Natural killer cell (primary cell): Measurements from ENCODE around the gene SRMS. TPM values are rescaled to one million over a fixed set of nuclear protein-coding genes. Genes with fewer than 3 reads are reported as not detected.

Experiments
- ATAC-seq, 3 donors: fragments of 150-1000 bp in 2 of 3; fragments of 200-7000 bp in 1 of 3; cut with Tn5 transposase; 1 replicate in 1 of 3; 2 replicates in 2 of 3; pipeline ENCODE4 v1.10.0; 2021; ENCODE audit warnings: mild to moderate bottlenecking in 2 of 3, moderate library complexity in 2 of 3
- DNase-seq, 2 donors: peaks; one replicate each; pipeline versions ENCODE4 v3.0.0 to v3.0.0-alpha.2; 2013 to 2021; ENCODE audit warnings: mixed read lengths in 1 of 2
- H3K27ac ChIP-seq: one replicate; pipeline ENCODE4 v1.5.1; 2013; ENCODE audit warnings: mild to moderate bottlenecking, low read length
- H3K27me3 ChIP-seq: one replicate; pipeline ENCODE4 v1.6.1; 2013; ENCODE audit warnings: low read length; ENCODE audit not compliant: control insufficient read depth, insufficient read depth
- H3K36me3 ChIP-seq: one replicate; pipeline ENCODE4 v1.6.1; 2013; ENCODE audit warnings: low read length; ENCODE audit not compliant: control insufficient read depth, insufficient read depth
- H3K4me1 ChIP-seq: one replicate; pipeline ENCODE4 v1.6.1; 2013; ENCODE audit warnings: low read length; ENCODE audit not compliant: control insufficient read depth, insufficient read depth
- H3K4me3 ChIP-seq: one replicate; pipeline ENCODE4 v1.5.1; 2013; ENCODE audit warnings: low read length
- H3K9me3 ChIP-seq: one replicate; pipeline ENCODE4 v1.6.1; 2013; ENCODE audit warnings: low read length; ENCODE audit not compliant: control insufficient read depth, insufficient read depth
- H3K27ac Mint-ChIP-seq, 2 donors: one replicate each; pipeline ENCODE4 v1.8.0; 2022; ENCODE audit warnings: mild to moderate bottlenecking in 2 of 2, mixed read lengths in 2 of 2, moderate library complexity in 1 of 2
- H3K27me3 Mint-ChIP-seq, 2 donors: one replicate each; pipeline ENCODE4 v1.8.0; 2022; ENCODE audit warnings: low read depth in 2 of 2, mixed read lengths in 2 of 2
- H3K36me3 Mint-ChIP-seq: one replicate; pipeline ENCODE4 v1.8.0; 2022; ENCODE audit warnings: mixed read lengths
- H3K4me1 Mint-ChIP-seq, 2 donors: one replicate each; pipeline ENCODE4 v1.8.0; 2022; ENCODE audit warnings: mixed read lengths in 2 of 2
- H3K4me3 Mint-ChIP-seq: one replicate; pipeline ENCODE4 v1.8.0; 2022; ENCODE audit warnings: mild to moderate bottlenecking, moderate library complexity, mixed read lengths
- H3K9me3 Mint-ChIP-seq, 2 donors: one replicate each; pipeline ENCODE4 v1.8.0; 2022; ENCODE audit warnings: mixed read lengths in 2 of 2
- WGBS: methylation state at CpG from one replicate; pipeline ENCODE4 v1.1.7; 2013; ENCODE audit warnings: missing lambda C conversion rate; ENCODE audit not compliant: insufficient coverage; 5-methylcytosine and 5-hydroxymethylcytosine counted together
- intact Hi-C: fragments of 100-400 bp; cut with micrococcal nuclease; formaldehyde crosslinking; loops from one replicate; pipeline ENCODE4 v1.14.2; 2022
- total RNA-seq, 4 donors: library from RNA; stranded (reverse); fragments of 120-200 nt in 1 of 4; gene quantifications; one replicate each; pipeline versions ENCODE4 v1.2.3 to v1.2.4, GENCODE V29; 2013 to 2022
- TF ChIP-seq, protein P1 (sequence below): fragments of 200-600 bp; IDR thresholded peaks from one replicate; pipeline ENCODE4 v1.8.0; 2022; ENCODE audit warnings: antibody characterized with exemption

Gene SRMS
- total RNA-seq, 3 donors from 2014 or later (not counting 1 experiment from before 2014, with no cell fraction given) = 0.16 to 0.23 TPM; not detected in 1

DNA sequence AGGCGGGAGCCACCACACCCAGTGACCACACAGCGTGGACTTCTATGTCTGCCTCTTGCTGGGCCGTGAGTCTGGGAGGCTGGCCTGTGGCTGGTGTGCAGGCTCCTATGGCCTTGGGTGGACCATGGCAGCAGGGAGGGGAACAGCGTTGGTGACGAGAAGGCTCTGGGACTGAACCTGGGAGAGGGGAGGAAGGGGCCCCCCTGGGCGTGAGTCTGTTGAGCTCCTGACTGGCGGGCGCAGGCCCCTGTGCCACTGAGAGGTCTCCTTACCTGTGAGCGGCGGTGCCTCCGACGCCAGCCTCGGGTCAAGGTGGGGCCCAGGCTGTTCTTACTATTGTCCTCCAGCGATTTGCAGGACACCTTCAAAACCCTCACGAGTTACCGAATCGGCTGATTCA lies 39.2 kb upstream of the SRMS start:
- no peaks in the 10 kb centered on the region for H3K4me1 Mint-ChIP-seq
- no peaks in the 10 kb centered on the region for H3K27me3 Mint-ChIP-seq
- Histone ChIP-seq H3K4me1 (no peaks in the 10 kb centered on the region), H3K4me3 (no peak overlapping the region), H3K27ac (no peak overlapping the region), H3K9me3 (no peaks in the 10 kb centered on the region), H3K27me3 (no peaks in the 10 kb centered on the region), H3K36me3 (peaks cover 22% of the 10 kb centered on the region)
- DNase-seq = no peak
- no peak overlapping the region for H3K27ac Mint-ChIP-seq
- H3K36me3 Mint-ChIP-seq = no peaks in the 10 kb centered on the region
- 89% methylated on average over 17 of the region's 17 CpGs for WGBS
- intact Hi-C loops = no loop called here
- H3K4me3 Mint-ChIP-seq = no peak overlapping the region
- ATAC-seq = no peak
- no peaks in the 10 kb centered on the region for H3K9me3 Mint-ChIP-seq
- TF ChIP-seq, protein P1, sequence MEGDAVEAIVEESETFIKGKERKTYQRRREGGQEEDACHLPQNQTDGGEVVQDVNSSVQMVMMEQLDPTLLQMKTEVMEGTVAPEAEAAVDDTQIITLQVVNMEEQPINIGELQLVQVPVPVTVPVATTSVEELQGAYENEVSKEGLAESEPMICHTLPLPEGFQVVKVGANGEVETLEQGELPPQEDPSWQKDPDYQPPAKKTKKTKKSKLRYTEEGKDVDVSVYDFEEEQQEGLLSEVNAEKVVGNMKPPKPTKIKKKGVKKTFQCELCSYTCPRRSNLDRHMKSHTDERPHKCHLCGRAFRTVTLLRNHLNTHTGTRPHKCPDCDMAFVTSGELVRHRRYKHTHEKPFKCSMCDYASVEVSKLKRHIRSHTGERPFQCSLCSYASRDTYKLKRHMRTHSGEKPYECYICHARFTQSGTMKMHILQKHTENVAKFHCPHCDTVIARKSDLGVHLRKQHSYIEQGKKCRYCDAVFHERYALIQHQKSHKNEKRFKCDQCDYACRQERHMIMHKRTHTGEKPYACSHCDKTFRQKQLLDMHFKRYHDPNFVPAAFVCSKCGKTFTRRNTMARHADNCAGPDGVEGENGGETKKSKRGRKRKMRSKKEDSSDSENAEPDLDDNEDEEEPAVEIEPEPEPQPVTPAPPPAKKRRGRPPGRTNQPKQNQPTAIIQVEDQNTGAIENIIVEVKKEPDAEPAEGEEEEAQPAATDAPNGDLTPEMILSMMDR = no peak

DNA sequence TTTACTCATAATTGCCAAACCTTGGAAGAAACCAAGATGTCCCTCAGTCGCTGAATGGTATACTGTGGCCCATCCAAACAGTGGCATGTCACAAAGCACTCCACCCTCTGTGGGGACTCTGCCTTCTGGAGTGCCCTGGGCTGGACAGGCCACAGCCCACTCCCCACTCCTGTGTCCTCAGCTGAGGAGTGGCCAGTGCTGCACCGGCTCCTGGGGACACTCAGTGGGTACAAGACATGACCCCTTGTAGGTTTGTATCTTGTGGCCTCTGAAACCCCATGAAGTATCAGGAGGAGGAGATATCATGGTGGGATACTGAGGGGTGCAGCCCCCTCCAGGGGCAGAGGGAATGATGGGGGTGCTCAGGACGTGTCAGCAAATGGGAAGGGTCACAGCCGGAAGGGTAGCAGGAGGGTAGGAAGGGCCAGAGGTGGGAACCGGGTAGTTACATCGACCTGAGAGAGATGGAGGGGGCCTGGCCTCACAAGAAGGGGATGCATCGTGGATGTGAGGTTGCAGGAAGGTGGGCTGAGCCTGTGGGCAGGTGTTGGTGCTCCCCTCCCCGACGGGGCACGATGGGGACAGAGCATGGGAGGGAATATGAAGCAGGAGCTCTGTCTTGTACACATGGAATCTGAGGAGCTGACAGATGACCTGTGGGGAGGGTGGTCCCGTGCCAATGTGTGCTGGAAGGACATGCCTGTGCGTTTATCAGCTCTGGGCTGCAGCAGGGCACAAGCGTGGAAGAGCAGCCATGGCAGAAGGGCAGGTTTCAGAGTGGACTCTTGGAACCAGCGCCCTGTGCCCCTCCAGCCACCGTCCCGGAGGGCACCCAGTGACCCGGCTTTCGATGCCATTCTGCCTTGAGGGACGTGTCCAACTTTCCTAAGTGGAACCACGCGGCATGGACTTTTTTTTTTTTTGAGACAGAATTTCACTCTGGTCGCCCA lies 38.3 kb upstream of the SRMS start:
- Histone ChIP-seq H3K27ac (no peak overlapping the region), H3K36me3 (peaks cover 17% of the 10 kb centered on the region), H3K9me3 (no peaks in the 10 kb centered on the region), H3K4me1 (no peaks in the 10 kb centered on the region), H3K27me3 (no peaks in the 10 kb centered on the region), H3K4me3 (no peak overlapping the region)
- Mint-ChIP-seq H3K4me3 (no peak overlapping the region), H3K36me3 (no peaks in the 10 kb centered on the region), H3K4me1 (no peaks in the 10 kb centered on the region), H3K27ac (no peak overlapping the region), H3K27me3 (no peaks in the 10 kb centered on the region), H3K9me3 (no peaks in the 10 kb centered on the region)
- DNase-seq = no peak
- WGBS = 91% methylated on average over 22 of the region's 22 CpGs
- intact Hi-C loops = no loop called here
- TF ChIP-seq, protein P1 = no peak
- ATAC-seq = no peak

GRCh38 chr20:63582382-63583063 lies 35.0 kb upstream of the SRMS start:
- H3K4me3 Mint-ChIP-seq = no peak overlapping the region
- ATAC-seq (no peak), DNase-seq (no peak)
- H3K27me3 ChIP-seq = peaks cover 2% of the 10 kb centered on the region
- H3K36me3 Mint-ChIP-seq = no peaks in the 10 kb centered on the region
- H3K36me3 ChIP-seq = no peaks in the 10 kb centered on the region
- peaks cover 0 to 7% of the 10 kb centered on the region in 2 donors for H3K27me3 Mint-ChIP-seq
- no peaks in the 10 kb centered on the region for H3K4me1 Mint-ChIP-seq
- H3K27ac ChIP-seq = no peak overlapping the region
- TF ChIP-seq, protein P1 = no peak
- intact Hi-C loops = no loop called here
- no peaks in the 10 kb centered on the region for H3K9me3 ChIP-seq
- no peaks in the 10 kb centered on the region for H3K4me1 ChIP-seq
- 95% methylated on average over 23 of the region's 23 CpGs for WGBS
- H3K9me3 Mint-ChIP-seq = no peaks in the 10 kb centered on the region
- no peak overlapping the region for H3K4me3 ChIP-seq
- no peak overlapping the region for H3K27ac Mint-ChIP-seq
